HG03469 (cell line): ENCODE results near the gene GPR152.
"Not testable (repeated sequence)": the region's sequence is repeated elsewhere in the genome, so short reads cannot be mapped to it uniquely, and the experiment has no call there.

ENCODE experiments used
- ATAC-seq: cut with Tn5 transposase; IDR thresholded peaks from one replicate; pipeline ENCODE4 v1.9.1; 2021; ENCODE audit warnings: mild to moderate bottlenecking, moderate library complexity, moderate number of reproducible peaks; ENCODE audit not compliant: unreplicated experiment

GPR152 gene

GRCh38 chr11:67431346-67432249, 20.9 kb downstream of the GPR152 start:
- ATAC-seq, result no peak

- no peak for ATAC-seq
Observed at GRCh38 chr11:67429722-67430121, 22.8 kb downstream of the GPR152 start.

GRCh38 chr11:67429038-67429668, 23.4 kb downstream of the GPR152 start:
- no peak for ATAC-seq

- peak; percentile 74 for ATAC-seq
Observed at GRCh38 chr11:67428052-67429001, 24.2 kb downstream of the GPR152 start, which contains the start of gene RPS6KB2. TSS of gene RPS6KB2 (plus strand) at chr11:67428494. CDS start at chr11:67428546, 52 bp downstream.

GRCh38 chr11:67427364-67427859, 25.1 kb downstream of the GPR152 start:
- not testable (repeated sequence) for ATAC-seq

- no peak for ATAC-seq
Observed at GRCh38 chr11:67423891-67424613, 28.5 kb downstream of the GPR152 start.

- no peak for ATAC-seq
Observed at GRCh38 chr11:67423466-67423865, 29.1 kb downstream of the GPR152 start.

- ATAC-seq, result no peak
Observed at GRCh38 chr11:67422891-67423290, 29.6 kb downstream of the GPR152 start.

GRCh38 chr11:67421430-67422031, 31.0 kb downstream of the GPR152 start:
- ATAC-seq, result no peak

GRCh38 chr11:67420646-67421429, 31.7 kb downstream of the GPR152 start:
- peak; percentile 52 for ATAC-seq

GRCh38 chr11:67420147-67420645, 32.3 kb downstream of the GPR152 start:
- ATAC-seq, result no peak

GRCh38 chr11:67419325-67420049, 33.0 kb downstream of the GPR152 start:
- no peak for ATAC-seq

GRCh38 chr11:67418476-67419281, 33.9 kb downstream of the GPR152 start:
- no peak for ATAC-seq

- no peak for ATAC-seq
Observed at GRCh38 chr11:67417425-67417824, 35.1 kb downstream of the GPR152 start.

- no peak for ATAC-seq
Observed at GRCh38 chr11:67416416-67417335, 35.9 kb downstream of the GPR152 start.
